Stimulated activated CD4-positive, alpha-beta T cell treated with anti-CD3 and anti-CD28 coated beads, Interleukin-2, amount 100 ng/mL, for 24 hours (primary cell): ENCODE data around the gene AXL.
A peak's percentile ranks its signal among the peaks of the same experiment; 100 is the strongest.
"Not testable (repeated sequence)": the region's sequence is repeated elsewhere in the genome, so short reads cannot be mapped to it uniquely, and the experiment has no call there.

ENCODE experiments used
- DNase-seq, 2 donors: peaks; one replicate each; pipeline ENCODE4 v3.0.0-alpha.2; 2020

Gene AXL

GRCh38 chr19:41206926-41207750, 11.9 kb upstream of the AXL start:
- DNase-seq = no peak

- DNase-seq = no peak
Observed at GRCh38 chr19:41214161-41214560, 4.9 kb upstream of the AXL start.

- DNase-seq = no peak
Observed at GRCh38 chr19:41217741-41218140, 1.3 kb upstream of the AXL start.

- DNase-seq = no peak
Observed at GRCh38 chr19:41218249-41218614, 791 bp upstream of the AXL start.

DNA sequence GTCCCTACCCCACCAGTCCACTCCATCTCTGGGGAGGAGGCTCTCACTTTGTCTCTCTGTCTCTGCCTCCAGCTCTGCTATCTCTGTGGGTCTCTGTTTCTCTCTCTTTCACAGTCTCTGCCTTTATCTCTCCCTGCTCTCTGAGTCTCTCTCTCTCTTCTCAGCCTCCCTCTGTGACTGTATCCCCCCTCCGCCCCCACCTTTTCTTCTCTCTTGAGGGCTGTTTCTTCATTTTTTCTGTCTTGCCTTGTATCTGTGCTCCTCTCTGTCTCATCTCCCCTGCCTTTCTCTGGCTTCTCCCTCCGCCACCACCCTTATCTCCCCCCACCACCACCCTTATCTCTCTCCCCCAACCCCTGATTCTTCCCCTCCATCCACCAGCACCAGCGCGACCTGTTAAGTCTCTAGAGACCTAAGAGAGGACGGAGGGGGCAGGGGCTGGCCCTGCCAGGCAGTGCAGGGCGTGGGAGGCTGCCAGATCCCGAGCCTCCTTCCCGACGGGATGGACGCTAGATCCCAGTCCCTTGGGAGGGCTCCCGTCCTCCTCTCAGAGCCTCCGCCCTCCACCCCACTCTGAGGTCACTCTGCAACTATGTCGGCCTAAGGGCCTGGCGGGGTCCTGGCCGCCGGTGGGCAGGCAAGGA, 1.0 kb downstream of the AXL start:
- no peak for DNase-seq

DNA sequence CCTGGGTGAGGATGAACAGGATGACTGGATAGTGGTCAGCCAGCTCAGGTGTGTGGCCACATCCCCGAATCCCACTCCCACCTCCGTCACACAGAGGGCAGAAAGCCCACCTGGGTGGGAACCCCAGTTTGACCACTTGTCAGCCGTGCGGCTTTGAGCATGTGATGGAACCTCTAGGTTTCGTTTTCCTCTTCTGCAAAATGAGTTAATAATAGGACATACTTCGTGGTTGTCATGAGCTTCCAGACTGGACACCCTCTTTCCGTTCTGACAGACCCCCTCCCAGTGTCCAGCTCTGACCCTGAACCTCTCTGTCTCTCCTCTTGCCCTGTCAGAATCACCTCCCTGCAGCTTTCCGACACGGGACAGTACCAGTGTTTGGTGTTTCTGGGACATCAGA, 1.8 kb downstream of the AXL start:
- no peak for DNase-seq

DNA sequence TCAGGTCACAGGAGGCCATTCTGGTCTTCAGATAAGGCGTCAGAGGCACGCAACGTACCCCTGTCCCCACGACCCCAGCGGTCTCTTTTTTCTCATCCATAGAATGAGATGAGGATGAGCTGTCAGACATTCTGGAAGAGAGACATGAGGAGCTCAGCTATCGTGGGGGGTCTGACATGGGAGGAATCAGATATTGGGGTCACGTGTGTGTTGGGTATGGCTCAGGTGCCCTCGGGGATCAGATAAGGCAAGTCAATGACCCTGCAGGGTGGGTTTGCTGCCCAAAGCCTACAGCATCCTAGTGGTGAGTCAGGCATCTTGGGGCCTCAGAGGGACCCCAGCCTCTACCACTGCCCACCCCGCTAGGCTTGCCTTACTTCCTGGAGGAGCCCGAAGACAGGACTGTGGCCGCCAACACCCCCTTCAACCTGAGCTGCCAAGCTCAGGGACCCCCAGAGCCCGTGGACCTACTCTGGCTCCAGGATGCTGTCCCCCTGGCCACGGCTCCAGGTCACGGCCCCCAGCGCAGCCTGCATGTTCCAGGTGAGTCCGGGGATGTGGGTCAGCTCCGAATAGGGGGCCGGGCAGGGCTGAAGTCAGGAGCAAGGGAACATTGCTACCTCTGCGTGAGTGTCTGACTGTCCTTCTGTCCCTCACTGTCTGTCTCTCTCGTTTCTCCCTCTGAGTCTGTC, 2.6 kb downstream of the AXL start:
- no peak for DNase-seq

DNA sequence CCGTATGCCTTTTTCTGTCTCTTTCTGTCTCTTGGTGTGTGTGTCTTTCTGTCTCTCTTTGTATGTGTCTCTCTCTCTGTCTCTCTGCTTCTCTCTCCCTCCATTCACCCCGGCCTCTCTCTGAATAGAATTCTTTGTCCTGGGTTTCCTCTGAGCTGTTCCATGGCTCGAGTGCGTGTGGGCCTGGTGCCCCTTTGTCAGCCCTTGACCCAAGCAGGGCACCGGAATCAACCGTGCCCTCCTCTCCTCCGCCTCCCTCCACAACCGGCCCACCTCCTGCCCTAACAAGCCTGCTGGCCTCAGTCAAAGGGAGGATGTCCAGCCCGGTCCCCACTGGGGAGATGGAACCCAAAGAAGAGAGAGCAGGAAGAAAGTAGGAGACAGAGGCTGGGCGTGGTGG, 3.2 kb downstream of the AXL start:
- no peak for DNase-seq

DNA sequence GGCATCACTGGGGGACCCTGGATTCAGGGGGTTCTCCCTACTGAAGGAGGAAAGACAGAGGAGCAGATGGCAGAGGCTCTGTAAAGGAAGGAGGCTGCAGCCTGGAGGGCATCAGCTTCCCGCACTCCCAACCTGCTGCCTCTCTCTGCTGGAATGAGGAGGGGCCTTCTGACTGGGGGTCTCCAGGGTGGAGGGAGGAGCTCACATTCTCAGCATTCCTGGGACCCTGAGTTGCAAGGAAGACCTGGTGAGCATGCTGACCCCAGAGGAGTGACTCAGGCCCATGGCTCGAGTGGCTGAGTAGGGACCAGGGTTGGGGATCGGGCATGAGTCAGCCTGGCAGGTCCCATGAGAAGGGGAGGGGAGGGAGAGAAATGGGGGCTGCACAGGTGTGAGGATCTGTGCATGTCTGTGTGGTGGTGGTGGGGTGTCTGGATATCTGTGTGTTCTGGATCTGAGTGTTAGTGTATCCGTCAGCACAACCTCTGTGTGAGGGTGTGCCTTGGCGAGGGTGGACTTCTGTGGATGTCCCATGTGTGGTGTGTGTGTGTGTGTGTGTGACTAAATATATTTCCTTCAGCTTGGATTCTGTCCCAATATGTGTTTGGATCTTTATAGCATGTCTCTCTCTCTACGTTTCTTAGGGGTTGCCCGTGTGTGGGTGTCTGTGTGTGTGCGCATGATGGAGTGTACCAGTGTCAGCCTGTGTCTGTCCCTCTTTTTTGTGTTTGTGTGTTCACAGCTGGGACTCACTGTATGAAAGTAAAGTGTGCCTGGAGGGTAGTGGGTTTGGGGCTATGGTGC, 4.6 kb downstream of the AXL start:
- no peak for DNase-seq

DNA sequence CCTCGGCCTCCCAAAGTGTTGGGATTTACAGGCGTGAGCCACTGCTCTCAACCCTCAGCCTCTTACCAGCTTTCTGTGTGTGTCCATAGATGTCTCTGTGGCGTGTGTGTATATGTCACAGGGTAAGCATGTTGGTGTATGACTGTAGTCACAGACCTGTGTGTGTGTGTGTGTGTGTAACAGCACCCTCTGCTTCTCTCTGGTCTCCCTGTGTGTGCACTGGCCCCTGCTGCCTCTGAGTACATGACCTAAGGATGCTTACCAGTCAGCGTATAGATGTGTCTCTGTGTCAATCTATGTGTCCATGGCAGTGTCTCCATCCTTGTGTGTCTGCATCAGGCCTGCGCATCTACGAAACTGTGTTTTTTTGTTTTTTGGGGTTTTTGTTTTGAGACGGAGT, 5.6 kb downstream of the AXL start:
- no peak for DNase-seq

DNA sequence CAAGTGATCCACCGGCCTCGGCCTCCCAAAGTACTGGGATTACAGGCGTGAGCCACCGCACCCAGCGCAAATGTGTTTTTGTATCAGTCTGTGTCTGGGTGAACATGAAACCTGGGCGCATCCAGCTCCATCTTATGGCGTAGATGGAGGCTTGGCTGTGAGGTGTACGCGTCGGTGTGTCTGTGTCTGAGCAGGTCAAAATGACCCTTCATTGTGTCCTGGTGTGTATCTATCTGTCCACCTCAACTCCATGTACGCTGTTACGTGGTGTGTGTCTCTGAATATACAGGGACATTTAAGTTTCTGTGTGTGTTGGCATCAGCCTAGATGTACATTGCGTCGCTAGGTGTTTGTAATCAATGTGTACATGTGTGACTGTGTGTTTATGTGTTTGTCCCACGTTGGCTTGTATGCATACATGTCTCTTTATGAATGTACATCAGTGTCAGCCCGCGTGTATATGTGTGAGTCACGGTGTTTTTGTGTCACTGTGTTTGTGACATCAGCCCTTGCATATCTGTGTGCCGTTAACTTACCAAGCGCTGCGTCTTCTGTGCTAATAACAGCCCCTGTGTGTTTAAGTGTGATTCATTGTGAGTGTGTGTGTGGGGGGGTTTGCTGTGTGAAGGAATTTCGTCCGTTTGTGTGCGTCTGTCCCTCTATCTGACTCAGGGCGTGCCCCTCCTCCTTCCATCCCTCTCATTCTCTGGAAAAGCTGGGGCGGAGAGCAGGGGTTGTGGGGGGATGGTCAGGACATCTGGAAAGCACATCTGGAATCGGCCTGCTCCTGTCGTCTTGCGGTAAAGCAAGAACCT, 6.4 kb downstream of the AXL start:
- DNase-seq = peak; percentile 39 to 63

DNA sequence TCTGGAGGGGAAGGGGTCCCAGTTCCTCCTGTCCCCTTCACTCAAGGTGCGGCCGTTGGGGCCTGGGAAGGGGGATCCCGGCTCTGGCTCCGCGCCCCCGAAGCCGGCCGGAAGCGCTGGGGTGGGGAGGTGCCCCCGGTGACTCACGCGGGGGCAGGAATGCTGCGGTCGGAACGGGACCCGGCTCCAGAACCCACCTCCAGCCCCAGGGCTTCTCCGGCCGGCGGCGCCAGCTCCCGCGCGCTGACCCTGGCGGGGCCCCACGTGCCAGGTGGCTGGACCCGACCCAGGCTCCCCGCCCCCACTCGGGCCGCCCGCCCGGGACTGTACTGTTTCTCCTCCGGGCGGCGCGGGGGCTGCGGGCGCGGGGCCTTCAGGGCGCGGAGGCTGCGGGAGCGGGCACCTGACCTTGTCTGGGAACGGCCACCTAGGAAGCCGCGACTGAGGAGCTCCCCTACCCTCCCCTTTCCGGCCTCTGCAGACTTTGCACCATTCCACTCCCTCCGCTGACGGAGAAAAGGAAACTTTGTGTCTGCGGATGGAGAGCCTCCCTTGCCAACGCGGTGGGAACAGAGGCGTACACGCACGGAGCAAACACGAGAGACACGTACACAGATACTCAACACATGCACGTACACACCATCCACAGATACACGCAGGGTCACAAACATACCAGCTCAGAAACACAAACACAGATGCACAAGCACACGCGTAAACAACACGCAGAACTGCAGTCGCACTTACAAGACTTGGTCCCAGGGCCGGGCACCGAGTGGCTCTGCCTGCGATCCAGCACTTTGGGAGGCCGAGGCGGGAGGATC, 7.2 kb downstream of the AXL start:
- DNase-seq = peak; percentile 43 to 49

- no peak for DNase-seq
Observed at GRCh38 chr19:41226874-41227390, 7.9 kb downstream of the AXL start.

- no peak for DNase-seq
Observed at GRCh38 chr19:41228486-41228885, 9.5 kb downstream of the AXL start.

GRCh38 chr19:41229338-41229737, 10.3 kb downstream of the AXL start:
- DNase-seq = not testable (repeated sequence)

DNA sequence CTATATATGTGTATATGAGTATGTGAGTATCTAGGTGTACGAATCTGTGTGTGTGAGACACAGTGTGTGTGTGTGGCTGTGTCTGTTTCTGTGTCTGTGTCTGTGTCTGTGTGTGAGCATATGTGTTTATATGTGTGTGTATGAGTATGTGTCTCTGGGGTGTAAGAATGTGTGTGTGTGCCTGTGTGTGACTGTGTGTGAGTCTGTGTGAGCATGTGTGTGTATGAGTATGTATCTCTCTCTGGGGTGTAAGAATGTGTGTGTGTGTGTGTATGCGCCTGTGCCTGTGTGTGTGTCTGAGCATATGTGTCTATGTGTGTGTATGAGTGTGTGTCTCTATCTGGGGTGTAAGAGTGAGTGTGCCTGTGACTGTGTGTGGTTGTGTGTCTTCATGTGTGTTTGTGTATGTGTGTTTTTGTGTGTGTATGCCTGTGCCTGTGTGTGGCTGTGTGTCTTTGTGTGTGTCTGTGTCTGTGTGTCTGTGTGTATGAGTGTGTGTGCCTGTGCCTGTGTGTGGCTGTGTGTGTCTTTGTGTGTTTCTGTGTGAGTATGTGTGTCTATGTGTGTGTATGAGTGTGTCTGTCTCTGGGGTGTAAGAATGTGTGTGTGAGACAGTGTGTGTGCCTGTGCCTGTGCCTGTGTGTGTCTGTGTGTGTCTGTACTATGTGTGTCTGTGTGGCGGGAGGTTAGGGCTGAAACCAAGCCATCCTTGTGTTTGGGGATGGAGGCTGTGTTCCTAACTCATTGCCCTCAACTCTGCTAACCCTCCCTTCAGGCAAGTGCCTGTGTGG, 11.2 kb downstream of the AXL start:
- no peak for DNase-seq

DNA sequence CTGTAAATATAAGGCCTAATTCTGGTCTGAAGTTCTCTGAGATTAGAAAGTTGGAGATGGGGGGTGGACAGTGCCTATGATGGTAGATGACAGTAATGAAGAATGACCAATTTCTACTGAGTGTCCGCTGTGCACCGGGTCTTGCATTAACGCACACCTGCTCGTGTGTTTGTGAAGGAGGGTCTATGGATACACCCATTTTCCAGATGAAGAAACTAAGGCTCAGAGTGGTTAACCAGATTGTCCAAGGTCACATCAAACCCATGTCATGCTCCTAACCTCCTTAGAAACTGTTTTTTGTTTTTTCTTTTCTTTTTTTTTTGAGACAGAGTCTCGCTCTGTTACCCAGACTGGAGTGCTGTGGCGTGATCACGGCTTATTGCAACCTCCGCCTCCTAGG, 13.7 kb downstream of the AXL start:
- no peak for DNase-seq

DNA sequence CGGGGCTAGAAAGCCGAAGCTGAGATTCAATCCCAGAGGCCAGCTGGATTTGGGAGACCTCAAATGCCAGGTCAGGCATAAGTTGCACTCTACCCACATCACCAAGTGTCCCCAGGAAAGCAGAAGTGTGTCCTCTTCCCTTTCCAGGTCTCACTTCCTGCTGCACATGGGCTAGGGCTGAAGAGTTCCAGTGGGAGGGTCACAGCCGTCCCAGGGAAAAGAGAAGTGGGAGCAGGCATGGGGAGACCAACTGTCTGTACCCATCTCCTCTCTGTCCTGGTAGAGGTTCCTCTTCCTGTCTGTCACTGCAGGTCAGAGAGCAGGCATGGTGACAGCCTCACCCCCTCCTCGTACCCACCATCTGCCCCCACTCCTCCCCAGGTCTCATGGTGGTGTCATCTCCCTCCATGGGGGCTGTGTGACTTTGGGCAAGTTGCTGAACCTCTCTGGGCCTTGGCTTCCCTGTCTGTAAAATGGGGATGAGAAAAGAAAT, 14.8 kb downstream of the AXL start:
- DNase-seq = no peak

DNA sequence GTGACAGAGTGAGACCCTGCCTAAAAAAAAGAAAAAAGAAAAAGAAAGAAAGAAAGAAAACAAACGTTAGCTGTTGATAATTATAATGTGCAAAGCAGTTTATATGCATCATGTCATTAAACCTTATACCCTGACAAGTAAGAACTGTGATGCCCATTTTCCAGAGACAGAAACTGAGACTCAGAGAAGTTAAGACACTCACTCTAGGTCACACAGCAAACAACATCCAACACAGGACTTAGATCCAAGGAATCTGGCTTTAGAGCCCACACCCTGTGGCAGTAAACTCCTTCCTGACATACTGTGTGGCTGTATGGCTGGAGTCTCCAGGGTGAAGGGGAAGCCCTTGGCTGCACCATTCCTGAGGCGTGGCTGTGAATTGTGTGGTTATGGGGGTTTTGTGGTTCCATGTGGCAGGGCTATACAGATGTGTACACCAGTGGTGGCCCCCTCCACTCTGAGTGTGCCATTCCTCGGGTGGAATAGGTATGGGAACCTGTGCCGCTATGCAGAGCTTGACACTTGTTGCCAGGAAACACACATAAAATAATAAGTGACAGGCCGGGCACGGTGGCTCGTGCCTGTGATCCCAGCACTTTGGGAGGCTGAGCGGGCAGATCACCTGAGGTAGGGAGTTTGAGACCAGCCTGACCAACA, 15.6 kb downstream of the AXL start:
- no peak for DNase-seq

GRCh38 chr19:41235480-41235879, 16.5 kb downstream of the AXL start:
- DNase-seq = no peak
